Measurements from ENCODE around the gene PSMB9. TPM values are rescaled to one million over a fixed set of nuclear protein-coding genes. Genes with fewer than 3 reads are reported as not detected.

The PSMB9 gene
- total RNA-seq, 1 donor = 114 TPM

GRCh38 chr6:32838114-32838958 is 15.7 kb upstream of the PSMB9 start, which contains the start of gene TAP2:
TAP2 (minus strand) TSS chr6:32838739; CDS start chr6:32838233, 506 bp downstream.
- peak; percentile 94 to 97 (median 96) for DNase-seq (ENCODE audit: low read depth in 2 of 3, low spot score in 2 of 3)

- no peak for DNase-seq (ENCODE audit: low read depth in 2 of 3, low spot score in 2 of 3)
These were observed 14.6 kb upstream of the PSMB9 start for GRCh38 chr6:32839356-32839755.

GRCh38 chr6:32840604-32841246 is 13.3 kb upstream of the PSMB9 start:
- DNase-seq (ENCODE audit: low read depth in 2 of 3, low spot score in 2 of 3) = no peak

- DNase-seq (ENCODE audit: low read depth in 2 of 3, low spot score in 2 of 3) = no peak
These were observed 11.9 kb upstream of the PSMB9 start for GRCh38 chr6:32842021-32842650.

- DNase-seq (ENCODE audit: low read depth in 2 of 3, low spot score in 2 of 3) = no peak
These were observed 11.3 kb upstream of the PSMB9 start for GRCh38 chr6:32842690-32843089.

- no peak for DNase-seq (ENCODE audit: low read depth in 2 of 3, low spot score in 2 of 3)
These were observed 10.5 kb upstream of the PSMB9 start for GRCh38 chr6:32843331-32843978.

GRCh38 chr6:32843979-32844838 is 9.8 kb upstream of the PSMB9 start, which contains the start of gene PSMB8:
PSMB8 (minus strand) TSS chr6:32844047; CDS start chr6:32843996, 51 bp downstream.
- peak; percentile 96 to 98 (median 96) for DNase-seq (ENCODE audit: low read depth in 2 of 3, low spot score in 2 of 3)

- no peak for DNase-seq (ENCODE audit: low read depth in 2 of 3, low spot score in 2 of 3)
These were observed 9.1 kb upstream of the PSMB9 start for GRCh38 chr6:32844839-32845383.

- peak in 1 of 3 donors; percentile 44 for DNase-seq (ENCODE audit: low read depth in 2 of 3, low spot score in 2 of 3)
These were observed 8.6 kb upstream of the PSMB9 start for GRCh38 chr6:32845384-32845884.

- no peak for DNase-seq (ENCODE audit: low read depth in 2 of 3, low spot score in 2 of 3)
These were observed 7.0 kb upstream of the PSMB9 start for GRCh38 chr6:32847004-32847403.

GRCh38 chr6:32847795-32848194 is 6.2 kb upstream of the PSMB9 start:
- no peak for DNase-seq (ENCODE audit: low read depth in 2 of 3, low spot score in 2 of 3)

GRCh38 chr6:32849126-32849525 is 4.9 kb upstream of the PSMB9 start:
- DNase-seq (ENCODE audit: low read depth in 2 of 3, low spot score in 2 of 3) = no peak

- DNase-seq (ENCODE audit: low read depth in 2 of 3, low spot score in 2 of 3) = no peak
These were observed 3.0 kb upstream of the PSMB9 start for GRCh38 chr6:32851025-32851424.

GRCh38 chr6:32852018-32852843 is 1.8 kb upstream of the PSMB9 start:
- no peak for DNase-seq (ENCODE audit: low read depth in 2 of 3, low spot score in 2 of 3)

- DNase-seq (ENCODE audit: low read depth in 2 of 3, low spot score in 2 of 3) = peak; percentile 45 to 51 (median 50)
These were observed 1.0 kb upstream of the PSMB9 start for GRCh38 chr6:32852844-32853540.

GRCh38 chr6:32854376-32855178 is 585 bp downstream of the PSMB9 start:
- DNase-seq (ENCODE audit: low read depth in 2 of 3, low spot score in 2 of 3) = peak in 2 of 3 donors; percentile 73 to 81

All from hematopoietic multipotent progenitor cell (in vitro differentiated cells).